Superior temporal gyrus (tissue), 1 donor: ENCODE measurements around the gene DRD1.
"Not testable (repeated sequence)": the region's sequence is repeated elsewhere in the genome, so short reads cannot be mapped to it uniquely, and the experiment has no call there.

Source experiments
- DNase-seq: peaks from one replicate; pipeline ENCODE4 v3.0.0-alpha.2; 2016; ENCODE audit errors: extremely low spot score

DRD1 gene

GRCh38 chr5:175467983-175468690 lies 24.2 kb upstream of the DRD1 start:
- DNase-seq, result no peak

DNA sequence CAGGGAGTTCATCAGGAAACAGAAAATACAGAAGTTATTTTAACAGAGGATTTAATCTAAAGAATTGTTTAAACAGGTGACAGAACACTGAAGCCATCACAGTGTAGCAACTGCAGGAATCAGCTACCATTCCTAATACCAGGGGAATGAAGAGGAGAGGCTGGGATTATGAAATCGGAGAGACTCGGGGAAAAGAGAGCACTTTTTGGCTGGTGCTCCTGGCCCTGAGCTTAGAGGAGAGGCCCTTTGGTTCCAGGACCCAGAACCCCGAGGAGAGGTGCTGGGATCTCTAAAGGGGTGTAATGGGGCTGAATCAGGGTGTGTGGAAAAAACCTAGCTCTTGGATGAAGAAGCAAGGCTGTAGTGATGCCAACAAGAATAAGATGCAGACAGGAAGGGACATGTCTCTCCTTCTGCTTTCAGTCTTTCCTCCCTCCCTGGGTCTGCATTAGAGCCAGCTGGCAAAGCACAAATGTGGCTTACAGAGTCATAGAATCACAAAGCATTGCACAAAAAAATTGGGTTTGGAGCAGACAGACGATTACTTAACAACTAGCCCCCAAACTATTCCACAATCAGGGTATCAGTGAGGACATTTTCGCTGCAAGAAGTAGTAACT lies 22.8 kb upstream of the DRD1 start:
- peak; percentile 57 for DNase-seq

DNA sequence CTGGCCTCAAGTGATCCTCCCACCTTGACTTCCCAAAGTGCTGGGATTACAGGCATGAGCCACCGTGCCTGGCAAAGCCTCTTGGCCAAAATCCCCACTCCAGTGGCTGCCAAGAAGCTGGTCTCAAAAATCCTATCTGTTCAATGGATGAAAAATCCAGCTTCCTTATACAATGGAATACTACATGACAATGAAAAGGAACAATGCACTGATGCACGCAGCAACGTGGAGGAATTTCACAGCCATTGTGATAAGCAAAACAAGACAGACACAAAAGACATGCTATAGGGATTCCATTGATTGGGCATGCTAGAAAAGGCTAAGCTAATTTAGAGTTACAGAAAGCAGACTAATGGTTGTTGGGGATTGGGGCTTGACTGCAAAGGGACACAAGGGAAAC lies 21.3 kb upstream of the DRD1 start:
- no peak for DNase-seq

GRCh38 chr5:175464942-175465233 lies 20.9 kb upstream of the DRD1 start:
- DNase-seq, result no peak

- DNase-seq, result peak; percentile 81
Measured at GRCh38 chr5:175464074-175464941, 20.3 kb upstream of the DRD1 start.

DNA sequence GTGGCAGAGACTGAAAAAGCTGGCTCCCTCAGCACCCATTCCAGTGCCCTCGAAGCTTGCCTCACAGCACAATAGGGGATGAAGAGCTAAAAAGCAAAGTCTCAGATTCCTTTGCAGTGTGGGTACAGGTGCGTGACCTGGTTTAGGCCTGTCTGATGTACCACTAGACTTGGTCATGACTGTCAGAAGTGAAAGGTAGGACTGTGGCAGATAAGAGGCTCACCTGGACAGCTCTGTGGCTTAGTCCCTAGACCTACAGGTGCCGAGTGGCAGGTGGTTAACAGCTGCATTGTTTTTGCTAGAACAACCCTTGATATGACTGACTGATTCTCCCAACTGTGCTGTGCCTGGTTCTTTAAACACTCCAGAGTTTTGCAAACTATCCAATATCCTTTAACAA lies 19.7 kb upstream of the DRD1 start:
- no peak for DNase-seq

GRCh38 chr5:175461370-175461769 lies 17.4 kb upstream of the DRD1 start:
- DNase-seq, result no peak

DNA sequence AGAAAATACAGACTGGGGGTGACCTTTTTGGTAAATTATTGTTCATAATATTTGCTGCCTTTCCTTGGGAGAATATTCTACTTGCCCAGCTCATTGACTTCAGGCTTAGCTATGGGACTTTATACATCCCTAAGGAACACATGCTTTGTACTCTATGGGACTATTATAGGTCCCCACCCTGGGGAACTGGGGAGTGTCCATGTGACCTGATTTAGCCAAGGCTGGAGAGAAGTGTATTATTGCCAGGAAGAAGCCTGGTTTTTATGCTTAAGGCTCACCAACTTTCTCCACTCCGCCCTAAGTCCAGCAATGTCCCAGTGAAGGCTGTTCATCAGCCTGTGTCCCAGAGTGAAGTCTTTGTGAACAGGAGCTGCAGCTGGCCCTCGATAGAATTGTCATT lies 16.6 kb upstream of the DRD1 start:
- DNase-seq, result no peak

GRCh38 chr5:175460126-175460525 lies 16.1 kb upstream of the DRD1 start:
- DNase-seq, result peak; percentile 76

GRCh38 chr5:175457466-175457865 lies 13.5 kb upstream of the DRD1 start:
- DNase-seq, result no peak

- DNase-seq, result no peak
Measured at GRCh38 chr5:175456105-175456742, 12.2 kb upstream of the DRD1 start.

DNA sequence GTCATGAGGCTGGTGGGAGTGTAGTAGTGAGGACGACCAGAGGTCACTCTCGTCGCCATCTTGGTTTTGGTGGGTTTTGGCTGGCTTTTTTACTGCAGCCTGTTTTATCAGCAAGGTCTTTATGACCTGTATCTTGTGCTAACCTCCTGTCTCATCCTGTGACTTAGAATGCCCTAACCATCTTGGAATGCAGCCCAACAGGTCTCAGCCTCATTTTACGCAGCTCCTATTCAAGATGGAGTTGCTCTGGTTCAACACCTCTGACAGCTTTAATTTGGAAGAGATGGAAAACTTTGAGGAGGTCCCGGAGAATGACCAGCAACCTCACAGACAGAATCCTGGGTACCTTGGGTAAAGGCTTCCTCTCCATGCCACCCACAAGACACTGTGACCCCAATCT lies 10.4 kb upstream of the DRD1 start:
- DNase-seq, result not testable (repeated sequence)

GRCh38 chr5:175452166-175452565 lies 8.2 kb upstream of the DRD1 start:
- DNase-seq, result no peak

DNA sequence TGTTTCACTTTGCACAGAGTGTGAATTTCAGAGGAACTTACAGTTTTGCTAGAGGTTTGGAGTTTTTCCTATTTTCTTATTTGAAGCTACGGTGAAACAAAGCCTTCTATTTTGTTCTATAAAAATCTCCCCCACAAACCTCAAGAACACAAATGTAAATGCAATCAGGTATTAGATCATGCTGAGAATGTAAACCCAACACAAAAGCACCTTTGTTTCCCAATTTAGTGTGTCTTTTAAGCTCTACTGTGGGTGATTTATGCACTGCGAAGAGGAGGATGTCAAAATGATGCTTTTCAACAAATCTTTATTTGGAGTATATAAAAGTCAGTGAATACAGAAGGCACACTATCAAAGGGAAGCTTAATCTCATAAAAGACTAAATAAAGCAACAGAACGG lies 4.3 kb upstream of the DRD1 start:
- no peak for DNase-seq

- no peak for DNase-seq
Measured at GRCh38 chr5:175447571-175447970, 3.6 kb upstream of the DRD1 start.

GRCh38 chr5:175446378-175446777 lies 2.4 kb upstream of the DRD1 start:
- DNase-seq, result not testable (repeated sequence)

DNA sequence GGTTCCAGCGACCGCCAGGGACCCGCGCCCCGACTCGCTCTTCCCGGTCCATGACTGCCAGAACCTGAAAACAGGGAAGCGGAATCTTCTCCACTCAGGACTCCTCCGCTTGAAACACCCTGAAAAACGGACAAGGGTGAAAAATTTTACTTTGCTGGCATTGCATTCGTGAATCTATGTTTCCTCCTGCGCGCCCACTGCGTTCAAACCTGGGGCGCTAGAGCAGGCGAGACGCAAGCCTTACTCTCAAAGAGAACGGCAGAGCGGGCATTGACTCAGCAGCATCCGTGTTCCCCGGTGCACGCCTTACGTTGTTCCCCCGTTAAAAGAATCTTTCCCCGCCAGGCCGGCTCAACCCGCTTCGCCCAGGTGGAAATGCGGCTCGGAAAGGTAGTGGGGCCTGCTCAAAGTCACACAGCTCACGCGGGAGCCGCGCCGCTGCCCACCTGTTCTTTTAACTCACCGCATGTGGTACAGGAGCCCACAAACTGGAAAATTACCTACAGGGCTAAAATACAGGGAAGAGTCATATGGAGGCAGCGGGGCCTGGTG lies 999 bp upstream of the DRD1 start:
- no peak for DNase-seq

- DNase-seq, result no peak
Measured at GRCh38 chr5:175443514-175444059, 395 bp downstream of the DRD1 start.

GRCh38 chr5:175438234-175438857 lies 5.6 kb downstream of the DRD1 start:
- DNase-seq, result no peak

GRCh38 chr5:175436359-175436758 lies 7.6 kb downstream of the DRD1 start:
- DNase-seq, result no peak

DNA sequence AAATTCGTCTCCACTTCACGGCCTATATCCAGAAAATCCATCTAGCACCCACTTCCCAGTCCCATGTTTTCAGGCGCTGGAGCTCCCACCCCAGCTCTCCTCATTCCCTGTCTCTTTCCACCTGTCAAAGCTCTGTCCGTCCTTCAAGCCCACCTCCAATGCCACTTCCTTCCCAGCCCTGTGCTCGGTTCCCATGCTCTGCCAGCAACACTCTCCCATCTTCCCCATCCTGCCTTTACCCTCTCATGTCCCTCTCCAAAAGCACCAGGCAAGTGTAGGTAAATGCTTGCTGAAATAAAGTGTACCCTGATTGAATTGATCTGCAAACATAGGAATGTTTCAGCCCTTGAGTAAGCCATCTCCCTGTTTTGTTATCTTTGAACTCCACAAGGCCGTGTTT lies 9.2 kb downstream of the DRD1 start:
- DNase-seq, result no peak
